ENCODE data around the gene WDR62. TPM values are rescaled to one million over a fixed set of nuclear protein-coding genes. Genes with fewer than 3 reads are reported as not detected.
"Not testable (repeated sequence)": the region's sequence is repeated elsewhere in the genome, so short reads cannot be mapped to it uniquely, and the experiment has no call there.

The WDR62 gene
- total RNA-seq, 1 experiment from 2014 or later, result 51.4 TPM

- Histone ChIP-seq H3K27me3 (ENCODE audit: control insufficient read depth, insufficient read depth, low read length) (no peaks in the 10 kb centered on the region), H3K36me3 (ENCODE audit: control insufficient read depth, insufficient read depth, low read length) (peaks cover 12% of the 10 kb centered on the region; the same call in 1 of the 2 replicates), H3K27ac (ENCODE audit: low read length) (no peak overlapping the region), H3K9me3 (ENCODE audit: control insufficient read depth, insufficient read depth, low read depth, low read length) (no peaks in the 10 kb centered on the region), H3K4me3 (ENCODE audit: low read depth in 2 of 2, low read length in 2 of 2) (no peak overlapping the region), H3K4me1 (ENCODE audit: control insufficient read depth, insufficient read depth, low read length) (0 out of 2 replicates have a peak, but pooled peaks cover 5% of the 10 kb centered on the region)
- BruUV-seq (replicated peaks), result TSS peak; percentile 48
- POLR2A ChIA-PET, result interaction anchor here (0.5 to 0.7 kb wide), 2 partner anchors 55 to 646 kb away, joined by 3 to 6 read pairs; no protein-coding TSS in a partner anchor
- CTCF ChIA-PET, result no interaction called here
- intact Hi-C loops (cut with micrococcal nuclease; ENCODE audit: unreplicated experiment) (no loop called here), in situ Hi-C loops (cut with HindIII; ENCODE audit: low pct_unique_long_range_greater_than_20kb, low sequenced_read_pairs) (no loop called here)
- DNase-seq (ENCODE audit: low read depth, low spot score) (no peak), ATAC-seq (no peak)
- TF ChIP-seq TCF7L2 (IDR thresholded peaks at IDR 0.05; ENCODE audit: low read depth, low read length) (no peak), SIN3A (IDR thresholded peaks at IDR 0.05; ENCODE audit: borderline replicate concordance, insufficient read depth, low read depth, low read length) (no peak), POLR2AphosphoS5 (IDR thresholded peaks at IDR 0.05; ENCODE audit: low read depth, low read length) (no peak)
- TF ChIP-seq, protein P1, sequence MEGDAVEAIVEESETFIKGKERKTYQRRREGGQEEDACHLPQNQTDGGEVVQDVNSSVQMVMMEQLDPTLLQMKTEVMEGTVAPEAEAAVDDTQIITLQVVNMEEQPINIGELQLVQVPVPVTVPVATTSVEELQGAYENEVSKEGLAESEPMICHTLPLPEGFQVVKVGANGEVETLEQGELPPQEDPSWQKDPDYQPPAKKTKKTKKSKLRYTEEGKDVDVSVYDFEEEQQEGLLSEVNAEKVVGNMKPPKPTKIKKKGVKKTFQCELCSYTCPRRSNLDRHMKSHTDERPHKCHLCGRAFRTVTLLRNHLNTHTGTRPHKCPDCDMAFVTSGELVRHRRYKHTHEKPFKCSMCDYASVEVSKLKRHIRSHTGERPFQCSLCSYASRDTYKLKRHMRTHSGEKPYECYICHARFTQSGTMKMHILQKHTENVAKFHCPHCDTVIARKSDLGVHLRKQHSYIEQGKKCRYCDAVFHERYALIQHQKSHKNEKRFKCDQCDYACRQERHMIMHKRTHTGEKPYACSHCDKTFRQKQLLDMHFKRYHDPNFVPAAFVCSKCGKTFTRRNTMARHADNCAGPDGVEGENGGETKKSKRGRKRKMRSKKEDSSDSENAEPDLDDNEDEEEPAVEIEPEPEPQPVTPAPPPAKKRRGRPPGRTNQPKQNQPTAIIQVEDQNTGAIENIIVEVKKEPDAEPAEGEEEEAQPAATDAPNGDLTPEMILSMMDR (IDR thresholded peaks at IDR 0.05), result no peak
- TF ChIP-seq, protein P2, sequence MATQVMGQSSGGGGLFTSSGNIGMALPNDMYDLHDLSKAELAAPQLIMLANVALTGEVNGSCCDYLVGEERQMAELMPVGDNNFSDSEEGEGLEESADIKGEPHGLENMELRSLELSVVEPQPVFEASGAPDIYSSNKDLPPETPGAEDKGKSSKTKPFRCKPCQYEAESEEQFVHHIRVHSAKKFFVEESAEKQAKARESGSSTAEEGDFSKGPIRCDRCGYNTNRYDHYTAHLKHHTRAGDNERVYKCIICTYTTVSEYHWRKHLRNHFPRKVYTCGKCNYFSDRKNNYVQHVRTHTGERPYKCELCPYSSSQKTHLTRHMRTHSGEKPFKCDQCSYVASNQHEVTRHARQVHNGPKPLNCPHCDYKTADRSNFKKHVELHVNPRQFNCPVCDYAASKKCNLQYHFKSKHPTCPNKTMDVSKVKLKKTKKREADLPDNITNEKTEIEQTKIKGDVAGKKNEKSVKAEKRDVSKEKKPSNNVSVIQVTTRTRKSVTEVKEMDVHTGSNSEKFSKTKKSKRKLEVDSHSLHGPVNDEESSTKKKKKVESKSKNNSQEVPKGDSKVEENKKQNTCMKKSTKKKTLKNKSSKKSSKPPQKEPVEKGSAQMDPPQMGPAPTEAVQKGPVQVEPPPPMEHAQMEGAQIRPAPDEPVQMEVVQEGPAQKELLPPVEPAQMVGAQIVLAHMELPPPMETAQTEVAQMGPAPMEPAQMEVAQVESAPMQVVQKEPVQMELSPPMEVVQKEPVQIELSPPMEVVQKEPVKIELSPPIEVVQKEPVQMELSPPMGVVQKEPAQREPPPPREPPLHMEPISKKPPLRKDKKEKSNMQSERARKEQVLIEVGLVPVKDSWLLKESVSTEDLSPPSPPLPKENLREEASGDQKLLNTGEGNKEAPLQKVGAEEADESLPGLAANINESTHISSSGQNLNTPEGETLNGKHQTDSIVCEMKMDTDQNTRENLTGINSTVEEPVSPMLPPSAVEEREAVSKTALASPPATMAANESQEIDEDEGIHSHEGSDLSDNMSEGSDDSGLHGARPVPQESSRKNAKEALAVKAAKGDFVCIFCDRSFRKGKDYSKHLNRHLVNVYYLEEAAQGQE (IDR thresholded peaks at IDR 0.05; ENCODE audit: insufficient read depth in 1 of 2, low read depth in 2 of 2, low read length in 1 of 2), result no peak
Measured at GRCh38 chr19:36125557-36125956, 70.9 kb downstream of the WDR62 start.

GRCh38 chr19:36128392-36128736 is 73.7 kb downstream of the WDR62 start:
- Histone ChIP-seq H3K27me3 (ENCODE audit: control insufficient read depth, insufficient read depth, low read length) (no peaks in the 10 kb centered on the region), H3K4me3 (ENCODE audit: low read depth in 2 of 2, low read length in 2 of 2) (peak overlapping the region; percentile 60 to 77), H3K27ac (ENCODE audit: low read length) (peak overlapping the region; percentile 94), H3K9me3 (ENCODE audit: control insufficient read depth, insufficient read depth, low read depth, low read length) (no peaks in the 10 kb centered on the region), H3K4me1 (ENCODE audit: control insufficient read depth, insufficient read depth, low read length) (peaks cover 17% of the 10 kb centered on the region), H3K36me3 (ENCODE audit: control insufficient read depth, insufficient read depth, low read length) (peaks cover 9% of the 10 kb centered on the region; the same call in 1 of the 2 replicates)
- ChIA-PET CTCF (interaction anchor here (0.6 to 1.5 kb wide), 7 partner anchors 8 to 41 kb away, joined by 3 to 7 read pairs (median 4); partner anchors contain the start of genes CAPNS1 and POLR2I), POLR2A (interaction anchor here (0.6 to 1.0 kb wide), 3 partner anchors 9 to 49 kb away, joined by 3 to 8 read pairs (median 5); partner anchors contain the start of gene POLR2I)
- intact Hi-C loops (cut with micrococcal nuclease; ENCODE audit: unreplicated experiment), result no loop called here
- in situ Hi-C loops (cut with HindIII; ENCODE audit: low pct_unique_long_range_greater_than_20kb, low sequenced_read_pairs), result no loop called here
- DNase-seq (ENCODE audit: low read depth, low spot score) (no peak), ATAC-seq (peak; percentile 10)
- BruUV-seq (replicated peaks), result no TSS peak
- TF ChIP-seq TCF7L2 (IDR thresholded peaks at IDR 0.05; ENCODE audit: low read depth, low read length), result no peak
- TF ChIP-seq, protein P2 (IDR thresholded peaks at IDR 0.05; ENCODE audit: insufficient read depth in 1 of 2, low read depth in 2 of 2, low read length in 1 of 2), result no peak
- no peak for TF ChIP-seq SIN3A (IDR thresholded peaks at IDR 0.05; ENCODE audit: borderline replicate concordance, insufficient read depth, low read depth, low read length)
- TF ChIP-seq, protein P1 (IDR thresholded peaks at IDR 0.05), result no peak
- TF ChIP-seq POLR2AphosphoS5 (IDR thresholded peaks at IDR 0.05; ENCODE audit: low read depth, low read length), result no peak

DNA sequence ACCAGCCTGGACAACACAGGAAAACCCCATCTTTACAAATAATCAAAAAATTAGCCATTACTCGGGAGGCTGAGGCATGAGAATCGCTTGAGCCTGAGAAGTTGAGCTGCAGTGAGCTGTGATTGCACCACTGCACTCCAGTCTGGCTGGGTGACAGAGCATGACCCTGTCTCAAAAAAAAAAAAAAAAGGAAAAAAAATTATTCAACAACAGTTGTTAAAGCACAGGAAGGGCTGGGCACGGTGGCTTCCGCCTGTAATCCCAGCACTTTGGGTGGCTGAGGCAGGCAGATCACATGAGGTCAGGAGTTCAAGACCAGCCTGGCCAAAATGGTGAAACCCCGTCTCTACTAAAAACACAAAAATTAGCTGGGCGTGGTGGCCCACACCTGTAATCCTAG is 76.5 kb downstream of the WDR62 start:
- H3K9me3 ChIP-seq (ENCODE audit: control insufficient read depth, insufficient read depth, low read depth, low read length); H3K4me3 ChIP-seq (ENCODE audit: low read depth in 2 of 2, low read length in 2 of 2); H3K27me3 ChIP-seq (ENCODE audit: control insufficient read depth, insufficient read depth, low read length); POLR2A ChIA-PET; ATAC-seq; H3K27ac ChIP-seq (ENCODE audit: low read length); H3K36me3 ChIP-seq (ENCODE audit: control insufficient read depth, insufficient read depth, low read length); in situ Hi-C loops (cut with HindIII; ENCODE audit: low pct_unique_long_range_greater_than_20kb, low sequenced_read_pairs); intact Hi-C loops (cut with micrococcal nuclease; ENCODE audit: unreplicated experiment); BruUV-seq (replicated peaks); DNase-seq (ENCODE audit: low read depth, low spot score): not testable (repeated sequence)
- CTCF ChIA-PET, result interaction anchor here (0.6 kb wide), 1 partner anchor 51 kb away, joined by 5 read pairs; no protein-coding TSS in a partner anchor
- H3K4me1 ChIP-seq (ENCODE audit: control insufficient read depth, insufficient read depth, low read length), result peaks cover 23% of the 10 kb centered on the region
